HG03064 (cell line): Measurements from ENCODE around the gene NLRX1.
"Not testable (repeated sequence)": the region's sequence is repeated elsewhere in the genome, so short reads cannot be mapped to it uniquely, and the experiment has no call there.

ENCODE experiments used
- ATAC-seq: cut with Tn5 transposase; IDR thresholded peaks from one replicate; pipeline ENCODE4 v1.9.1; 2021; ENCODE audit warnings: low read depth; ENCODE audit not compliant: unreplicated experiment

NLRX1 gene

DNA sequence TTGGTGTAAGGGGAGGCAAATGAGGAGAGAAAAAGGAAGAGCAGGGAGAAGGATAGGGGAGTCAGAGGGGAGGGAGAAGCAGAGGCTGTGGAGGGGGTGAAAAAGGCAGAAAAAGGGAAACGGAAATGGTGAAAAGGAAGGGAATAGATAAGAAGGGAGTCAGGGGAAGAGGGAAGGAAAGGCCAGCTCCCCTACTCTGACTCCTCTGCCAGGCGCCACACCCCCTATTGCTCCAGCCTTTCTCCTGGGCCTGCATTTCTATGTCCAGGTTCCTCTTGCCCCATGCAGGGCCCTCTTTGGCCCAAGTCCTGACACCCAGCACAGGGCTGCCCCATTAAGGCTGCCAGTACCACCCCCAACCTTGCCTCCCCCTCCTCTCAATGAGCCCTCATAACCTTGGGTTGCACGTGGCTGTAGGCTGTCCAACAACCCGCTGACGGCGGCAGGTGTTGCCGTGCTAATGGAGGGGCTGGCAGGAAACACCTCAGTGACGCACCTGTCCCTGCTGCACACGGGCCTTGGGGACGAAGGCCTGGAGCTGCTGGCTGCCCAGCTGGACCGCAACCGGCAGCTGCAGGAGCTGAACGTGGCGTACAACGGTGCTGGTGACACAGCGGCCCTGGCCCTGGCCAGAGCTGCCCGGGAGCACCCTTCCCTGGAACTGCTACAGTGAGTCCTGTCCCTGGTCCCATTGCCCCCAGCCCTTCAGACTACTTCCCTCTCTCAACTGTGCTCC lies 13.3 kb downstream of the NLRX1 start:
- no peak for ATAC-seq

DNA sequence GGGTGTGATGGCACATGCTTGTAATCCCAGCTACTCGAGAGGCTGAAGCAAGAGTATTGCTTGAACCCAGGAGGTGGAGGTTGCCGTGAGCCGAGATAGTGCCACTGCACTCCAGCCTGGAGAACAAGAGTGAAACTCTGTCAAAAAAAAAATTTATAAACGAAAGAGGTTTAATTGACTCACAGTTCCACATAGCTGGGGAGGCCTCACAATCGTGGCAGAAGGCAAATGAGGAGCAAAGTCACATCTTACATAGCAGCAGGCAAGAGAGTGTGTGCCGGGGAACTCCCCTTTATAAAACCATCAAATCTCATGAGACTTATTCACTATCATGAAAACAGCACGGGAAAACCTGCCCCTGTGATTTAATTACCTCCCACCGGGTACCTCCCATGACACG lies 15.9 kb downstream of the NLRX1 start:
- not testable (repeated sequence) for ATAC-seq

- no peak for ATAC-seq
These were observed 17.6 kb downstream of the NLRX1 start for GRCh38 chr11:119185981-119186634.

GRCh38 chr11:119187123-119187892 lies 18.8 kb downstream of the NLRX1 start:
- ATAC-seq: no peak

DNA sequence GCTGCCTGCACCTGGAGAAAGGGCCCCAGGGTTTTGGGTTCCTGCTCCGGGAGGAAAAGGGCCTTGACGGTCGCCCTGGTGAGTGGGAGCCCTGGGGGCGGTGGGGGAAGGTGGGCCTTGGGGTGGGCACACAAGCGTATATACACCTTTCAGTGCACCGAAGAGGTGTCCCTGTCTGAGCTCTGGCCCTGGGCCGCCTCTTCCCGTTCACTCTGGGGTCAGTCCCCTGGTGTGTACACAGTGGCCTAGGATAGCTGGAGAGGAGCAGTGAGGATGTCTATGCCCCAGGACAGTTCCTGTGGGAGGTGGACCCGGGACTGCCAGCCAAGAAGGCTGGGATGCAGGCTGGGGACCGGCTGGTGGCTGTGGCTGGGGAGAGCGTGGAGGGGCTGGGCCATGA lies 19.5 kb downstream of the NLRX1 start:
- no peak for ATAC-seq

DNA sequence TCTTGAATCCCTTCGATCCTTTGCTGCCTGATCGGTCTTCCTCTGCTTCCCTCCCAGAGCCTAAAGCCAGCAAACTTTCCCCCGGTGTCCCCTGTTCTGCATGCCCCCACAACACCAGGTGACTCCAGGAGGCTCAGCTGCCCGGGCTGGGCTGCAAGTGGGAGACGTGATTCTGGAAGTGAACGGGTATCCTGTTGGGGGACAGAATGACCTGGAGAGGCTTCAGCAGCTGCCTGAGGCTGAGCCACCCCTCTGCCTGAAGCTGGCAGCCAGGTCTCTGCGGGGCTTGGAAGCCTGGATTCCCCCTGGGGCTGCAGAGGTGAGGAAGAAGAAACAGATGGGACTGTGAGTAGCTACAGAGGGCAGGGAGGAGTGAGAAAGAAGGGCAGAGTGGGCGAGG lies 20.4 kb downstream of the NLRX1 start:
- ATAC-seq: no peak

DNA sequence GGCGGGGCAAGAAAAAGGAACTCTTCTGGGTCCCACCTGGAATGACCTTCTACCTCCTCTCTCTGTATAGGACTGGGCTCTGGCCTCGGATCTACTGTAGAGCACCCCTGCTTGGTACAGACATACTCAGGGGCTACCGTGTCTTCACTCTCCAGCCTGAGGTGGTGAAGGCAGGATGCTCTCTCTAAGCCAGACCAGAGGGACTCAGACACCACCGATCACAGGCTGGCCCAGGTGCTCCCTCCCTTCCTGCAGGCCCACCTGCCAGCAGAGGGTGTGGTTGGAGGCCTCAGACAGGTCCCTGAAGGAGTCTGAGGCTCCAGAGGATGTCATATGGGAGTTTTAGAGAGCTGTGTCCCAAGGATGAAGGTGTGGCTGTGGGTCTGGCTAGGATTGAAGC lies 20.9 kb downstream of the NLRX1 start:
- ATAC-seq: no peak

- no peak for ATAC-seq
These were observed 22.0 kb downstream of the NLRX1 start for GRCh38 chr11:119190531-119190930.

DNA sequence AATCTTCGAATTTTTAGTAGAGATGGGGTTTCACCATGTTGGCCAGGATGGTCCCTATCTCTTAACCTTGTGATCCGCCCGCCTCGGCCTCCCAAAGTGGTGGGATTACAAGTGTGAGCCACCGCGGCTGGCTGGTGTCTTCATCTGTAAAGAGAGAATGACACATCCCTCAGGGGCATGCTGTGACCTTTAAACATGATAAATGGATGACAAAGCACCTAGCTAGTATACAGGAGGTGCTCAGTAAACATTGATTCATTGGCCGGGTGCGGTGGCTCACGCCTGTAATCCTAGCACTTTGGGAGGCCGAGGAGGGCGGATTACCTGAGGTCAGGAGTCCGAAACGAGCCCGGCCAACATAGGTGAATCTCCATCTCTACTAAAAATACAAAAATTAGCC lies 22.7 kb downstream of the NLRX1 start:
- ATAC-seq: not testable (repeated sequence)

DNA sequence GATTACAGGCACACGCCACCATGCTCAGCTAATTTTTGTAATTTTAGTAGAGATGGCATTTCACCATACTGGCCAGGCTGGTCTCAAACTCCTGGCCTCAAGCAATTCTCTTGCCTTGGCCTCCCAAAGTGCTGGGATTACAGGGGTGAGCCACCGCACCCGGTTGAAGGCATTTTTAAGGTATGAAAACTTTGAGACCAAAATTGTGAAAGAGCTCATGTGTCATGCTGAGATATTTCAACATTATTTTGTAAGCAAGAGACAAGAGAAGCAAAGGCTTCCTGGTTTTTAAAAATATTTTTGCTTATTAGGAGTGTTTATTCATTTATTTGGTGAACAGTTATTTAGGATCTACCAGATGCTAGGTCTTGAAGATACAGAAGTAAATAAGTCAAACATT lies 23.6 kb downstream of the NLRX1 start:
- ATAC-seq: no peak

- ATAC-seq: no peak
These were observed 24.5 kb downstream of the NLRX1 start for GRCh38 chr11:119193001-119193400.

GRCh38 chr11:119193626-119194025 lies 25.1 kb downstream of the NLRX1 start:
- no peak for ATAC-seq

- ATAC-seq: no peak
These were observed 26.4 kb downstream of the NLRX1 start for GRCh38 chr11:119194811-119195440.

DNA sequence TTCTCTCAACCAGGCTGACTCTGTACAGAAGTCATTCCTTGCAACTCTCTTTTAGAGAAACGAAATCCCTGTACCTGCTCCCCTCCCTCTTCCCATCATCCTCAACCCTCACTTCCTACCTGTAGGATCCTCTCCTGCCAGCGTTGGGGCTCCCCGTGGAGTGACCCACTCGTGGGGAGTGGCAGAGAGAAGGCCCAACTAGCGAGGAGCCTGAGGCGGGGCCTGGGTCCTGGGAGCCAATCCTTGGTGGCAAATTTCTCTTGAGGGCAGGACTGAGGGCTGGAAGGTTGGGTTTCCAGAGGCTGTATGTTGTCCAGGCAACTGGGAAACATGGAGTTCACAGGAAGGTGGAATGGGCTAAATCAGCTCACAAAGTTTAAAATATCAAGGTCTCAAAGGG lies 27.2 kb downstream of the NLRX1 start:
- ATAC-seq: no peak

GRCh38 chr11:119196833-119197483 lies 28.4 kb downstream of the NLRX1 start:
- ATAC-seq: peak; percentile 65

GRCh38 chr11:119198925-119199324 lies 30.4 kb downstream of the NLRX1 start:
- no peak for ATAC-seq

GRCh38 chr11:119201236-119201635 lies 32.7 kb downstream of the NLRX1 start:
- not testable (repeated sequence) for ATAC-seq

- ATAC-seq: no peak
These were observed 34.0 kb downstream of the NLRX1 start for GRCh38 chr11:119202554-119202953.

- no peak for ATAC-seq
These were observed 35.5 kb downstream of the NLRX1 start for GRCh38 chr11:119204066-119204465.

DNA sequence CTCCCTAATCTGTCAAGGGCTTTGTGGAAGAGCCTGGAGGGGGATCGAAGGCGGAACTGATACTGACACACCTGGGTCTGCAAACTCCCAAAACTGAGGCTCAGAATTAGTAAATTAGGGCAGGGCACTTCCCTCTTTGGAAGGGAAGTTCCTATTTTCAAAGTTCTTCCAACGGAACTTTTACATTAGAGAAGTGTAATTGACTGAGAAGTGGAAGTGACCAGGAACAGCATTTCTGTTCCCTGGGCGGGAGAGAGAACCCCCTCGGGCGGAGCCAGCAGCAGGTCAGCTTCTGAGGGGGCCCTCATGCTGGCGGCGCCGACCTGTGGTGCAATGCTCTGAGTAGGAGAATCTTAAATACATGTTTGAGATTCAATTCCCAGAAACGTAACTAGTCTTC lies 36.6 kb downstream of the NLRX1 start:
- no peak for ATAC-seq
